SK-N-SH treated with all-trans-retinoic acid at 6 μM for 48 hours (cell line): ENCODE measurements around the gene GBP1.

Source experiments
- ATAC-seq: fragments of 200-7000 bp; cut with Tn5 transposase; 3 replicates; pipeline ENCODE4 v1.9.1; 2020; ENCODE audit warnings: mild to moderate bottlenecking, moderate library complexity
- ARNTL ChIP-seq: fragments of 450-650 bp; formaldehyde crosslinking; IDR thresholded peaks from 2 replicates; pipeline ENCODE4 v1.5.0; 2020; ENCODE audit warnings: low read depth, mild to moderate bottlenecking, moderate library complexity, borderline replicate concordance
- BACH2 ChIP-seq: fragments of 250-450 bp; sonication (Bioruptor Pico); IDR thresholded peaks from 2 replicates; pipeline ENCODE4 v1.9.0; 2021; ENCODE audit warnings: mild to moderate bottlenecking, borderline replicate concordance
- CSDC2 ChIP-seq: fragments of 250-450 bp; sonication (Bioruptor Pico); IDR thresholded peaks from 2 replicates; pipeline ENCODE4 v1.5.0; 2020; ENCODE audit warnings: mild to moderate bottlenecking, moderate library complexity
- ESRRG ChIP-seq: fragments of 250-450 bp; sonication (Bioruptor Pico); IDR thresholded peaks from 2 replicates; pipeline ENCODE4 v1.6.1; 2021; ENCODE audit warnings: mild to moderate bottlenecking
- GLIS3 ChIP-seq: fragments of 250-450 bp; sonication (Bioruptor Pico); IDR thresholded peaks from 2 replicates; pipeline ENCODE4 v1.5.0; 2020; ENCODE audit warnings: mild to moderate bottlenecking, moderate library complexity
- ISL1 ChIP-seq: fragments of 250-450 bp; sonication (Bioruptor Pico); IDR thresholded peaks from 2 replicates; pipeline ENCODE4 v2.1.2; 2022; ENCODE audit warnings: mild to moderate bottlenecking, moderate library complexity
- RARB ChIP-seq: fragments of 250-450 bp; sonication (Bioruptor Pico); IDR thresholded peaks from 2 replicates; pipeline ENCODE4 v1.8.0; 2021; ENCODE audit warnings: mild to moderate bottlenecking, moderate library complexity
- SNAI2 ChIP-seq: fragments of 250-450 bp; sonication (Bioruptor Pico); IDR thresholded peaks from 2 replicates; pipeline ENCODE4 v1.5.0; 2020; ENCODE audit warnings: mild to moderate bottlenecking, moderate library complexity
- TCF4 ChIP-seq: fragments of 250-450 bp; sonication (Bioruptor Pico); IDR thresholded peaks from 2 replicates; pipeline ENCODE4 v1.8.0; 2021; ENCODE audit warnings: mild to moderate bottlenecking, moderate library complexity, borderline replicate concordance
- TOX ChIP-seq: fragments of 250-450 bp; sonication (Bioruptor Pico); IDR thresholded peaks from 2 replicates; pipeline ENCODE4 v1.8.0; 2021; ENCODE audit warnings: mild to moderate bottlenecking, moderate library complexity, borderline replicate concordance
- ZFP3 ChIP-seq: fragments of 250-450 bp; sonication (Bioruptor Pico); IDR thresholded peaks from 2 replicates; pipeline ENCODE4 v1.5.0; 2020; ENCODE audit warnings: mild to moderate bottlenecking, moderate library complexity
- ZFP30 ChIP-seq: fragments of 450-650 bp; formaldehyde crosslinking; IDR thresholded peaks from 2 replicates; pipeline ENCODE4 v1.5.0; 2022; ENCODE audit warnings: mild to moderate bottlenecking, moderate library complexity
- ZNF565 ChIP-seq: fragments of 450-650 bp; formaldehyde crosslinking; conservative IDR thresholded peaks from 2 replicates; pipeline ENCODE4 v1.5.0; 2020; ENCODE audit warnings: low read depth, mild to moderate bottlenecking, moderate library complexity
- ZNF70 ChIP-seq: fragments of 450-650 bp; formaldehyde crosslinking; IDR thresholded peaks from 2 replicates; pipeline ENCODE4 v1.5.0; 2020; ENCODE audit warnings: mild to moderate bottlenecking, moderate library complexity
- ZNF8 ChIP-seq: fragments of 450-650 bp; formaldehyde crosslinking; IDR thresholded peaks from 2 replicates; pipeline ENCODE4 v1.5.0; 2020; ENCODE audit warnings: mild to moderate bottlenecking, moderate library complexity
- TF ChIP-seq, protein P1 (sequence below): fragments of 250-450 bp; sonication (Bioruptor Pico); IDR thresholded peaks from 2 replicates; pipeline ENCODE4 v1.5.1; 2020; ENCODE audit warnings: low read depth, mild to moderate bottlenecking, moderate library complexity
- TF ChIP-seq, protein P2 (sequence below): fragments of 250-450 bp; sonication (Bioruptor Pico); IDR thresholded peaks from 2 replicates; pipeline ENCODE4 v1.8.0; 2021; ENCODE audit warnings: low read depth, mild to moderate bottlenecking, moderate library complexity, borderline replicate concordance
- TF ChIP-seq, protein P3 (sequence below): fragments of 250-450 bp; sonication (Bioruptor Pico); IDR thresholded peaks from 2 replicates; pipeline ENCODE4 v1.8.0; 2020; ENCODE audit warnings: mild to moderate bottlenecking, moderate library complexity, borderline replicate concordance
- TF ChIP-seq, protein P4 (sequence below): fragments of 250-450 bp; sonication (Bioruptor Pico); IDR thresholded peaks from 2 replicates; pipeline ENCODE4 v1.5.1; 2021; ENCODE audit warnings: mild to moderate bottlenecking, moderate library complexity
- TF ChIP-seq, protein P5 (sequence below): fragments of 250-450 bp; sonication (Bioruptor Pico); IDR thresholded peaks from 2 replicates; pipeline ENCODE4 v1.5.0; 2020; ENCODE audit warnings: mild to moderate bottlenecking, moderate library complexity

The GBP1 gene

DNA sequence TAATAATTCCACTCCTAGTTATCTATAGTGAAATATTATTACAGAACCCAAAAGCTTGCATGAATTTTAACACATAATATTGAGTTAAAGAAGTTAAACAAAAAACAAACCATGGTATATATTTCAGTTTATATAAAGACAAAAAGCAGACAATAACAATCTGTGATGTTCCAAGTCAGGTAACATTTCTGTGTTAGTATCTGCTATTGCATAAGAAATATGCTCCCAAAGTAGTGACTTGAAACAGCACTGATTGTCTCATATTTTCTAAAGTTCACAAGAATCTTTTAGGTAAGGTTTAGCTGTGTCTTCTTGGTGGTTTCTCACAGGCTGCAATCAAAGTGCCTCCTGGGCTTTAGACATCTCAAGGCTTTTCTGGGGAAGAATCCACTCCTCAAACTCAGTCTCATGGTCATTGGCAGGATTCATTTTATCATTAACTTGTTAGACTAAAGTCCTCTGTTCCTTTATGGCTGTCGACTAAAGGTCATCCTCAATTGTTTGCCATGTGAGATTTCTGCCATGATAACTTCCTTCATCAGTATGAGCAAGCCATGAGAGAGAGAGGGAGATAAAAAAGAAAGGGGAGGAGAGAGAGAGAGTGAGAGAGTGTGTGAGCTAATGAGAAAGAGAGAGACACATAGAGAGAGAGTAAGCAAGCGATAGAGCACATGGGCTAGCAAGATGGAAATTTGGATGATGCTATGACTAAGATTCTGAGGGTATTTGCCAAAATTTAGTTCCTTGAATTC is 19.9 kb downstream of the GBP1 start:
- no peak for TF ChIP-seq ZFP3 (CRISPR knock-in tag)
- TF ChIP-seq, protein P1, sequence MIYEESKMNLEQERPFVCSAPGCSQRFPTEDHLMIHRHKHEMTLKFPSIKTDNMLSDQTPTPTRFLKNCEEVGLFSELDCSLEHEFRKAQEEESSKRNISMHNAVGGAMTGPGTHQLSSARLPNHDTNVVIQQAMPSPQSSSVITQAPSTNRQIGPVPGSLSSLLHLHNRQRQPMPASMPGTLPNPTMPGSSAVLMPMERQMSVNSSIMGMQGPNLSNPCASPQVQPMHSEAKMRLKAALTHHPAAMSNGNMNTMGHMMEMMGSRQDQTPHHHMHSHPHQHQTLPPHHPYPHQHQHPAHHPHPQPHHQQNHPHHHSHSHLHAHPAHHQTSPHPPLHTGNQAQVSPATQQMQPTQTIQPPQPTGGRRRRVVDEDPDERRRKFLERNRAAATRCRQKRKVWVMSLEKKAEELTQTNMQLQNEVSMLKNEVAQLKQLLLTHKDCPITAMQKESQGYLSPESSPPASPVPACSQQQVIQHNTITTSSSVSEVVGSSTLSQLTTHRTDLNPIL, result no peak
- no peak for TF ChIP-seq ZNF565 (CRISPR knock-in tag)
- TF ChIP-seq TOX (CRISPR knock-in tag), result no peak
- TF ChIP-seq ZFP30 (CRISPR knock-in tag), result no peak
- no peak for TF ChIP-seq SNAI2
- ATAC-seq, result no peak

DNA sequence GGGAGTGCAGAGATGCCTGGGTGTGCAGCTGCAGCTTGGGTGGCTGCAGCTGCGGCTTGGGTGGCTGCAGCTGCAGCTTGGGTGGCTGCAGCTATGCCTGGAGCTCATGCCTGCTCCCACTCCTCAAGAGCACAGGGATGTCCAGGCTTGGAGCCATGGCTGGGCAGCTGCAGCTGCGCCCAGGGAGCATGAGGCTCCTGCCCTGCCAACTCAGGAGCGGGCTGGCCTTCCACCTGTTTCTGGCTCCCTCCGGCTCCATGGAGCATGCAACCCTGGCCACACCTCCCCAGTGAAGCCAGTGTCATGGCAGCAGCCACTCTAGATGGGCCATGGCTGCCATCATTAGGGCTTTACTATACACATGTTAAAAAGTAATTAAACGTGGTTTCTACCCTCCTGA is 21.1 kb downstream of the GBP1 start:
- TF ChIP-seq ZNF8 (CRISPR knock-in tag), result no peak
- no peak for TF ChIP-seq TCF4
- TF ChIP-seq ZFP30 (CRISPR knock-in tag), result no peak
- no peak for TF ChIP-seq BACH2
- no peak for TF ChIP-seq SNAI2
- TF ChIP-seq, protein P2, sequence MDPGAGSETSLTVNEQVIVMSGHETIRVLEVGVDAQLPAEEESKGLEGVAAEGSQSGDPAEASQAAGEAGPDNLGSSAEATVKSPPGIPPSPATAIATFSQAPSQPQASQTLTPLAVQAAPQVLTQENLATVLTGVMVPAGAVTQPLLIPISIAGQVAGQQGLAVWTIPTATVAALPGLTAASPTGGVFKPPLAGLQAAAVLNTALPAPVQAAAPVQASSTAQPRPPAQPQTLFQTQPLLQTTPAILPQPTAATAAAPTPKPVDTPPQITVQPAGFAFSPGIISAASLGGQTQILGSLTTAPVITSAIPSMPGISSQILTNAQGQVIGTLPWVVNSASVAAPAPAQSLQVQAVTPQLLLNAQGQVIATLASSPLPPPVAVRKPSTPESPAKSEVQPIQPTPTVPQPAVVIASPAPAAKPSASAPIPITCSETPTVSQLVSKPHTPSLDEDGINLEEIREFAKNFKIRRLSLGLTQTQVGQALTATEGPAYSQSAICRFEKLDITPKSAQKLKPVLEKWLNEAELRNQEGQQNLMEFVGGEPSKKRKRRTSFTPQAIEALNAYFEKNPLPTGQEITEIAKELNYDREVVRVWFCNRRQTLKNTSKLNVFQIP (CRISPR knock-in tag), result no peak
- TF ChIP-seq, protein P3, sequence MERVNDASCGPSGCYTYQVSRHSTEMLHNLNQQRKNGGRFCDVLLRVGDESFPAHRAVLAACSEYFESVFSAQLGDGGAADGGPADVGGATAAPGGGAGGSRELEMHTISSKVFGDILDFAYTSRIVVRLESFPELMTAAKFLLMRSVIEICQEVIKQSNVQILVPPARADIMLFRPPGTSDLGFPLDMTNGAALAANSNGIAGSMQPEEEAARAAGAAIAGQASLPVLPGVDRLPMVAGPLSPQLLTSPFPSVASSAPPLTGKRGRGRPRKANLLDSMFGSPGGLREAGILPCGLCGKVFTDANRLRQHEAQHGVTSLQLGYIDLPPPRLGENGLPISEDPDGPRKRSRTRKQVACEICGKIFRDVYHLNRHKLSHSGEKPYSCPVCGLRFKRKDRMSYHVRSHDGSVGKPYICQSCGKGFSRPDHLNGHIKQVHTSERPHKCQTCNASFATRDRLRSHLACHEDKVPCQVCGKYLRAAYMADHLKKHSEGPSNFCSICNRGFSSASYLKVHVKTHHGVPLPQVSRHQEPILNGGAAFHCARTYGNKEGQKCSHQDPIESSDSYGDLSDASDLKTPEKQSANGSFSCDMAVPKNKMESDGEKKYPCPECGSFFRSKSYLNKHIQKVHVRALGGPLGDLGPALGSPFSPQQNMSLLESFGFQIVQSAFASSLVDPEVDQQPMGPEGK (CRISPR knock-in tag), result no peak
- TF ChIP-seq TOX (CRISPR knock-in tag), result no peak
- TF ChIP-seq, protein P4, sequence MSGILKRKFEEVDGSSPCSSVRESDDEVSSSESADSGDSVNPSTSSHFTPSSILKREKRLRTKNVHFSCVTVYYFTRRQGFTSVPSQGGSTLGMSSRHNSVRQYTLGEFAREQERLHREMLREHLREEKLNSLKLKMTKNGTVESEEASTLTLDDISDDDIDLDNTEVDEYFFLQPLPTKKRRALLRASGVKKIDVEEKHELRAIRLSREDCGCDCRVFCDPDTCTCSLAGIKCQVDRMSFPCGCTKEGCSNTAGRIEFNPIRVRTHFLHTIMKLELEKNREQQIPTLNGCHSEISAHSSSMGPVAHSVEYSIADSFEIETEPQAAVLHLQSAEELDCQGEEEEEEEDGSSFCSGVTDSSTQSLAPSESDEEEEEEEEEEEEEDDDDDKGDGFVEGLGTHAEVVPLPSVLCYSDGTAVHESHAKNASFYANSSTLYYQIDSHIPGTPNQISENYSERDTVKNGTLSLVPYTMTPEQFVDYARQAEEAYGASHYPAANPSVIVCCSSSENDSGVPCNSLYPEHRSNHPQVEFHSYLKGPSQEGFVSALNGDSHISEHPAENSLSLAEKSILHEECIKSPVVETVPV, result no peak
- no peak for TF ChIP-seq ESRRG (CRISPR knock-in tag)
- TF ChIP-seq ZNF70 (CRISPR knock-in tag), result no peak
- TF ChIP-seq, protein P5, sequence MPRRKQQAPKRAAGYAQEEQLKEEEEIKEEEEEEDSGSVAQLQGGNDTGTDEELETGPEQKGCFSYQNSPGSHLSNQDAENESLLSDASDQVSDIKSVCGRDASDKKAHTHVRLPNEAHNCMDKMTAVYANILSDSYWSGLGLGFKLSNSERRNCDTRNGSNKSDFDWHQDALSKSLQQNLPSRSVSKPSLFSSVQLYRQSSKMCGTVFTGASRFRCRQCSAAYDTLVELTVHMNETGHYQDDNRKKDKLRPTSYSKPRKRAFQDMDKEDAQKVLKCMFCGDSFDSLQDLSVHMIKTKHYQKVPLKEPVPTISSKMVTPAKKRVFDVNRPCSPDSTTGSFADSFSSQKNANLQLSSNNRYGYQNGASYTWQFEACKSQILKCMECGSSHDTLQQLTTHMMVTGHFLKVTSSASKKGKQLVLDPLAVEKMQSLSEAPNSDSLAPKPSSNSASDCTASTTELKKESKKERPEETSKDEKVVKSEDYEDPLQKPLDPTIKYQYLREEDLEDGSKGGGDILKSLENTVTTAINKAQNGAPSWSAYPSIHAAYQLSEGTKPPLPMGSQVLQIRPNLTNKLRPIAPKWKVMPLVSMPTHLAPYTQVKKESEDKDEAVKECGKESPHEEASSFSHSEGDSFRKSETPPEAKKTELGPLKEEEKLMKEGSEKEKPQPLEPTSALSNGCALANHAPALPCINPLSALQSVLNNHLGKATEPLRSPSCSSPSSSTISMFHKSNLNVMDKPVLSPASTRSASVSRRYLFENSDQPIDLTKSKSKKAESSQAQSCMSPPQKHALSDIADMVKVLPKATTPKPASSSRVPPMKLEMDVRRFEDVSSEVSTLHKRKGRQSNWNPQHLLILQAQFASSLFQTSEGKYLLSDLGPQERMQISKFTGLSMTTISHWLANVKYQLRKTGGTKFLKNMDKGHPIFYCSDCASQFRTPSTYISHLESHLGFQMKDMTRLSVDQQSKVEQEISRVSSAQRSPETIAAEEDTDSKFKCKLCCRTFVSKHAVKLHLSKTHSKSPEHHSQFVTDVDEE (CRISPR knock-in tag), result no peak
- TF ChIP-seq, protein P1, result no peak
- TF ChIP-seq ARNTL (CRISPR knock-in tag), result no peak
- TF ChIP-seq ZNF565 (CRISPR knock-in tag), result no peak
- no peak for TF ChIP-seq ISL1 (CRISPR knock-in tag)
- TF ChIP-seq GLIS3 (CRISPR knock-in tag), result no peak
- TF ChIP-seq RARB (CRISPR knock-in tag), result no peak
- TF ChIP-seq CSDC2 (CRISPR knock-in tag), result no peak
- TF ChIP-seq ZFP3 (CRISPR knock-in tag), result no peak
- no peak for ATAC-seq
